Parathyroid adenoma (tissue), 2 donors: ENCODE data around the gene CCN5.

Experiments used
- H2AFZ ChIP-seq: fragments of 300-600 bp; sonication (generic); one replicate; pipeline ENCODE4 v1.7.0; 2017; ENCODE audit warnings: antibody characterized with exemption, mild to moderate bottlenecking
- H3K27ac ChIP-seq: fragments of 300-600 bp; sonication (generic); one replicate; pipeline ENCODE4 v1.7.0; 2017
- H3K27me3 ChIP-seq: fragments of 300-600 bp; sonication (generic); one replicate; pipeline ENCODE4 v1.7.0; 2017; ENCODE audit warnings: low read length; ENCODE audit not compliant: control insufficient read depth, insufficient read depth
- H3K36me3 ChIP-seq: fragments of 300-600 bp; sonication (generic); one replicate; pipeline ENCODE4 v1.7.0; 2017; ENCODE audit warnings: low read length; ENCODE audit not compliant: control insufficient read depth, insufficient read depth
- H3K4me1 ChIP-seq: fragments of 300-600 bp; sonication (generic); one replicate; pipeline ENCODE4 v1.7.0; 2017; ENCODE audit warnings: control low read depth
- H3K4me2 ChIP-seq: fragments of 300-600 bp; sonication (generic); one replicate; pipeline ENCODE4 v1.7.0; 2017; ENCODE audit warnings: low read length
- H3K4me3 ChIP-seq: fragments of 300-600 bp; sonication (generic); one replicate; pipeline ENCODE4 v1.7.0; 2017; ENCODE audit warnings: low read depth, low read length
- H3K79me2 ChIP-seq: fragments of 300-600 bp; sonication (generic); one replicate; pipeline ENCODE4 v1.7.0; 2017; ENCODE audit warnings: control low read depth
- H3K9ac ChIP-seq: fragments of 300-600 bp; sonication (generic); one replicate; pipeline ENCODE4 v1.7.0; 2017; ENCODE audit warnings: mild to moderate bottlenecking
- H3K9me3 ChIP-seq: fragments of 300-600 bp; sonication (generic); one replicate; pipeline ENCODE4 v1.7.0; 2017; ENCODE audit warnings: low read length; ENCODE audit not compliant: control insufficient read depth
- TF ChIP-seq, protein P1 (sequence below): fragments of 300-600 bp; sonication (generic); IDR thresholded peaks from one replicate; pipeline ENCODE4 v1.7.0; 2017; ENCODE audit warnings: antibody characterized with exemption, mild to moderate bottlenecking
- donor health status: primary hyperparathyroidism.

Gene CCN5

DNA sequence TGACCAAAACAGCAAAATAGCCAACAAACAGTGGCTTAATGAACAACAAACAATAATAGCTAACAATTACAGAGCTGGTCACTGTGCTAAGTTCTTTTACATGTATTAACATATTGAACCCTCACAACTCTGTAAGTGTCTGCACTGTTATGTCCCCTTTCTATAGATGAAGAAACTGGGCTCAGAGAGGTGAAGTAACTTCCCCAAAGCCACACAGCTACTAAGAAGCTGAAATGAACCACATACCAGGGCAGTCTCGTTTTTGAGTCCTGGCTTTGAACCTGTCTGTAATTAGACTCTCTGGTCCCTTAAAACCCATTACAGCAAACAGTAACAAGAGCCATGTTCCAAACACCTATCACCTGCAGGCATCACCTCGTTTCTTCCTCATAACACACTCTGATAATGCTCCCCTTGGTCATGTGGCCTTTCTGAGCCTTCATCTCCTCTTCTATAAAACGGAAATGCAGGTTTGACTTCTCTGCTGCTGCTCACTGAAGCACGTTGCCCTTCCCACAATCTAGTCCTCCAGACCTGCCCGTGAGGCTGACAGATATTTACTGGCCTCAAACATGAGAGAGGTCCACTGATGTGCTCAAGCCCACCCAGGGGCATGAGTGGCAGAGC lies 53.8 kb downstream of the CCN5 start:
- Histone ChIP-seq H3K27me3 (no peaks in the 10 kb centered on the region), H3K9ac (no peak overlapping the region), H2AFZ (no peak overlapping the region), H3K27ac (no peak overlapping the region), H3K79me2 (no peaks in the 10 kb centered on the region), H3K4me2 (no peak overlapping the region), H3K9me3 (no peaks in the 10 kb centered on the region), H3K36me3 (no peaks in the 10 kb centered on the region), H3K4me1 (no peaks in the 10 kb centered on the region), H3K4me3 (no peak overlapping the region)
- TF ChIP-seq, protein P1, sequence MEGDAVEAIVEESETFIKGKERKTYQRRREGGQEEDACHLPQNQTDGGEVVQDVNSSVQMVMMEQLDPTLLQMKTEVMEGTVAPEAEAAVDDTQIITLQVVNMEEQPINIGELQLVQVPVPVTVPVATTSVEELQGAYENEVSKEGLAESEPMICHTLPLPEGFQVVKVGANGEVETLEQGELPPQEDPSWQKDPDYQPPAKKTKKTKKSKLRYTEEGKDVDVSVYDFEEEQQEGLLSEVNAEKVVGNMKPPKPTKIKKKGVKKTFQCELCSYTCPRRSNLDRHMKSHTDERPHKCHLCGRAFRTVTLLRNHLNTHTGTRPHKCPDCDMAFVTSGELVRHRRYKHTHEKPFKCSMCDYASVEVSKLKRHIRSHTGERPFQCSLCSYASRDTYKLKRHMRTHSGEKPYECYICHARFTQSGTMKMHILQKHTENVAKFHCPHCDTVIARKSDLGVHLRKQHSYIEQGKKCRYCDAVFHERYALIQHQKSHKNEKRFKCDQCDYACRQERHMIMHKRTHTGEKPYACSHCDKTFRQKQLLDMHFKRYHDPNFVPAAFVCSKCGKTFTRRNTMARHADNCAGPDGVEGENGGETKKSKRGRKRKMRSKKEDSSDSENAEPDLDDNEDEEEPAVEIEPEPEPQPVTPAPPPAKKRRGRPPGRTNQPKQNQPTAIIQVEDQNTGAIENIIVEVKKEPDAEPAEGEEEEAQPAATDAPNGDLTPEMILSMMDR = no peak

DNA sequence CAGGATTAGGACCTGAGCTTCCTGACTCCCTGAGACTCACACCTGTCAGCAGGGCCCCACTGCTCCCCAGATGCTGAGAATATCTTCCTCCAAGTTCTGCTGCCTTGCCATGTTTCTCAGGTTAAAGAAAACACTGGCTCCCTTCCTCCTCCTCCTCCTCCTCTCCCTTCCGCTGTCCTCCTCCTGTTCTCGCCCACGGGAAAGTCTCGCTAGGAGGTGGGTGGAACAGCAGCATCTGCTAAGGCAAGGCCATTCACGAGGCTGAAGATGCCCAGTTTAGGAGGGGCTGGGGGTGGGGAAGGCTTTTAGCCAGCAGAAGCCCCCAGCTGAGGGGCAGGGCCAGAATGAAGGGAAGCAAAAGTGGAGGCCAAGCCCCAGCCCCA lies 54.3 kb downstream of the CCN5 start:
- Histone ChIP-seq H3K9me3 (no peaks in the 10 kb centered on the region), H3K9ac (no peak overlapping the region), H3K36me3 (no peaks in the 10 kb centered on the region), H3K4me3 (no peak overlapping the region), H2AFZ (no peak overlapping the region), H3K79me2 (no peaks in the 10 kb centered on the region), H3K27ac (no peak overlapping the region), H3K4me2 (no peak overlapping the region), H3K27me3 (no peaks in the 10 kb centered on the region), H3K4me1 (no peaks in the 10 kb centered on the region)
- TF ChIP-seq, protein P1 = no peak

DNA sequence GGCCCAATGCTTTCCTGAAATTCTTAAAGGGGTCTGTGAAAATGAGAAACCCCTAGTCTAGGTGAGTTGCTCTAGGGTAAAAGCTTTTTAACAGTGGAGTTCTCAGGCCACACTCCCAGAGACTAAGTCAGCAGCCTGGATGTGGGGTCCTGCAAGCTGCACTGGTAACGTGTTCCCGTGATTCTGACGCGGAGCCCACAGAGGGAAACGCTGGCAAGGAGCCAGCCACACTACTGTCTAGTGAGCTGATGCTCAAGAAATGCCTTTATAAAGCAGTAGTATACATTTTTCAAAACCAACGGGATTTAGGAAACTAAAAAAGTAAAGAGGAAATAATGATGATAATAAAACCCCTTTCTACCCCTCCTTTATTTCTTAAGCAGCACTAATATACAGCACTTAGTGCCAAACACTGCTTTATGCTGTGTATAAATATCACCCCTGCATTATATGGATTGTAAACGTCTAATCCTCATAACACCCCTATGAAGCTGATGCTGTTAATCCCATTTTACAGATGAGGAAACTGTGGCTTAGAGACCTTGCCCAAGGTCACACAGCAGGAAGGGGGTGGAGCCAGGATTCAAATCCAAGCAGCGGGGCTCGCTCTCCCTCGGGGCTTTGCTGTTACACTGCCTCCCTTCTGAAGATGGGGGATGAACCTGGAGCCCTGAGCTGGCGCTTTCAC lies 55.5 kb downstream of the CCN5 start:
- TF ChIP-seq, protein P1 = no peak
- H3K9ac ChIP-seq = no peak overlapping the region

DNA sequence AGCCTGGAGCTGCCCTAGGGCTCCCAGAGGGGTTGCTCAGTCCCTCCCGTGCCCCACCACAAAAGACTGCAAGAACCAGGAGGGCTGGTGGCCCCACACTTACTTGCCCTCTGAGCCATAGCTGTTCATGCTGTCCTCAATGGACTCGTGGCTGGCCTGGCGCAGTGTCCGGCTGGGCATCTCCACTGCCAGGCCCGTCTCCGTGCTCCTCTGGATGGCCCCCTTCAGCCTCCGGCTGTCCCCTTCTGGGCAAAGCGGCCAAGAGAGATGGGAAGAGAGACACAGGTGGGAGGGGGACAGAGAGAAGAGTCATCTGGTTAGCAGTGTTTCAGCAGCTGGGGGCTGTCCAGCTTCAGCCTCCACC lies 56.0 kb downstream of the CCN5 start:
- no peaks in the 10 kb centered on the region for H3K4me1 ChIP-seq

More for the DNA sequence above, 55.5 kb downstream of the CCN5 start:
- no peaks in the 10 kb centered on the region for H3K27me3 ChIP-seq
- no peak overlapping the region for H2AFZ ChIP-seq
- H3K4me2 ChIP-seq = no peak overlapping the region
- H3K36me3 ChIP-seq = no peaks in the 10 kb centered on the region
- H3K79me2 ChIP-seq = no peaks in the 10 kb centered on the region
- no peak overlapping the region for H3K27ac ChIP-seq
- no peaks in the 10 kb centered on the region for H3K4me1 ChIP-seq
- no peaks in the 10 kb centered on the region for H3K9me3 ChIP-seq
- no peak overlapping the region for H3K4me3 ChIP-seq

More for the DNA sequence above, 56.0 kb downstream of the CCN5 start:
- Histone ChIP-seq H3K9me3 (no peaks in the 10 kb centered on the region), H2AFZ (no peak overlapping the region), H3K79me2 (no peaks in the 10 kb centered on the region), H3K9ac (no peak overlapping the region), H3K4me2 (no peak overlapping the region), H3K36me3 (no peaks in the 10 kb centered on the region), H3K27ac (no peak overlapping the region), H3K4me3 (no peak overlapping the region), H3K27me3 (no peaks in the 10 kb centered on the region)
- TF ChIP-seq, protein P1 = no peak
